Body of pancreas (tissue), 4 donors: ENCODE measurements around the gene CAMK1D. TPM values are rescaled to one million over a fixed set of nuclear protein-coding genes. Genes with fewer than 3 reads are reported as not detected.
"Not testable (repeated sequence)": the region's sequence is repeated elsewhere in the genome, so short reads cannot be mapped to it uniquely, and the experiment has no call there.

Source experiments
- ATAC-seq: fragments of 150-250 bp; one replicate; pipeline ENCODE4 v1.9.1; 2016
- DNase-seq, 4 donors: peaks; one replicate each; pipeline ENCODE4 v3.0.0-alpha.2; 2019
- H3K27ac ChIP-seq, 4 donors: fragments of 200-600 bp; sonication (generic); 1 replicate in 3 of 4; 2 replicates in 1 of 4; pipeline versions ENCODE4 v1.5.1 to v1.6.1; 2016 to 2019; ENCODE audit warnings: mild to moderate bottlenecking in 1 of 4, mixed read lengths in 1 of 4, moderate library complexity in 1 of 4
- H3K27me3 ChIP-seq, 2 donors: fragments of 200-600 bp; sonication (generic); one replicate each; pipeline ENCODE4 v1.6.0; 2016; ENCODE audit warnings: mild to moderate bottlenecking in 1 of 2
- H3K36me3 ChIP-seq, 2 donors: fragments of 200-600 bp; sonication (generic); replicated peaks in 1 of 2; 2 replicates each; pipeline ENCODE4 v1.5.1; 2016; ENCODE audit warnings: low read depth in 2 of 2; ENCODE audit not compliant: insufficient read depth in 1 of 2
- H3K4me1 ChIP-seq: fragments of 200-600 bp; sonication (generic); one replicate; pipeline ENCODE4 v1.6.0; 2016
- H3K4me3 ChIP-seq, 2 donors: fragments of 200-600 bp; sonication (generic); 1 replicate in 1 of 2; 2 replicates in 1 of 2; pipeline ENCODE4 v1.5.1; 2016 to 2019
- H3K9me3 ChIP-seq, 3 donors: fragments of 200-600 bp; sonication (generic); 1 replicate in 2 of 3; 2 replicates in 1 of 3; pipeline ENCODE4 v1.5.1; 2016
- POLR2A ChIP-seq, 3 donors: fragments of 450-650 bp; IDR thresholded peaks; one replicate each; pipeline ENCODE4 v1.6.1; 2016; ENCODE audit warnings: antibody characterized with exemption in 3 of 3, mild to moderate bottlenecking in 2 of 3
- WGBS, 2 donors: methylation state at CpG; one replicate each; pipeline ENCODE4 v1.1.5; 2017; 5-methylcytosine and 5-hydroxymethylcytosine counted together
- intact Hi-C: fragments of 100-400 bp; cut with DNase I; formaldehyde crosslinking; loops from one replicate; pipeline ENCODE4 v1.15.1; 2023
- total RNA-seq, 2 donors: library from RNA; depleted of rRNA; stranded (reverse); fragments of >200 nt; gene quantifications; one replicate each; pipeline ENCODE4 v1.1.0, GENCODE V29; 2016
- TF ChIP-seq, protein P1 (sequence below), 7 experiments: fragments of 450-650 bp in 4 of 7; fragments of 200-600 bp in 3 of 7; sonication (generic) in 3 of 7; IDR thresholded peaks; one replicate each; pipeline ENCODE4 v1.5.1; 2016 to 2019; ENCODE audit warnings: antibody characterized with exemption in 7 of 7

Gene CAMK1D
- total RNA-seq, 2 donors from 2014 or later, result 12.5 to 14.2 TPM

DNA sequence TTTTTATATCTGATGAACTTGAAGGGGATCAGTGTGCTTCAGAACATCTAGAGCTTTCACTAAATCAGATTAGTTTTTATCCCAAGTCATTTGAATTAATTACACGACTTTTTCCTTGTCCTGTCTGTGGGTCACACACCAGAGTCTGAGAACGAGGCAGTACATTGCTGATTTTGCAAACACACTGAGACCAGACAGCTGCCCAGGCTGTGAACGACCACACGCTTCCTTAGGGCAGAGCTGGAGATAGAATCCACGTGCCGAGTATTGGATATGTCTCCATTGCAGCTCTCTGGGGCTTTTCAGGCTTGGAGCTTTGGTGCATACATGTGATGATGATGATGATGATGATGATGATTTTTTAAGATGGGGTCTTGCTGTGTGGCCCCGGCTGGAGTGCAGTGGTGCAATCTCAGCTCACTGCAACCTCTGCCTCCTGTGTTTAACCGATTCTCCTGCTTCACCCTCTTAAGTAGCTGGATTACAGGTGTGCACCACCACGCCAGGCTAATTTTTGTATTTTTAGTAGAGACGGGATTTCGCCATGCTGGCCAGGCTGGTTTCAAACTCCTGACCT is 81.1 kb downstream of the CAMK1D start:
- H3K4me1 ChIP-seq, result peaks cover 33% of the 10 kb centered on the region
- WGBS, 2 donors, result 82 to 91% methylated on average over 10 to 11 of the region's 11 CpGs

DNA sequence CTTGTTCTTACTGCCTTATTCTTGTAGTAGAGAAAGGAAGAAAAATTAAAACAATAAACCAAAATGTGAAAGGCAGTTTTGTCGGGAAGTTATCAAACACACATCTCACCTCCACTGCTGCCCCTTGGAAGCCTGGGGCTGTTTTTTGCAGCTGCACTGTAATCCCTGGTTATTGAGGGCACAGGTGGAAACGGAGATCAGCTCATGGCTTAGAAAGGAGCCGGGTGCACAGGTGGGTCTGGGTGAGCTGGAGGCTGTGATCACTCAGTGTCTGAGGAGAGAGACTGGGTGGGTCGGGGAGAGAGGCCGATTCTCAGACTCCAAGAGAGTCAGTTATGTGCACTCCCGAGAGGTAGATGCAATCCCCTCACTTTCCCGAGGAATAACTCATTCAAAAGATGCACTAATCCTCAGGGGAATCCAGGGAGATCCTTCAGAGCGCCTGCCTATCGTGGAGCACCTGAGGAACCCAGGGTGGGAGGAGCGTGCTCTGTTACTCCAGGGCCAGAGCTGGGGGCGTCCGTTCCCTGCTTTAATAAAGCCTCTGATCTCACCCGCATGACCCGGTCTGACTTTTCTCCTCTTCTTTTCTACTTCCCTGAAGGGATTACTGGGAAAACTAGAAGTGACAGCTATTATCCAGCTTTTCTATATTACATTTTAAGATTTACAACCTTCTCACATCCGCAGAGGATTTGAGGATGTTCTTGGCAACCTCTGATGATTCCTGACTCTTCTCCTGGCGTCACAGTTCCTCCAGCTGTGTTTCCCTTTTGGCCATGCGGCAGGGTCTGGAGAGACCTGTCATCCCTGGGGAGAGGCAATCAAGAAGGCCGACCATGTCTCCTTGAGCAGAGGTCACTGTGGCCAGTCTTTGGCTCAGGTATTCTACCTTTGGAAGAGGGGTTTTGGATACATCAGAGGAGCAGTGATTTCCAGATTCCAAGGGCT is 82.1 kb downstream of the CAMK1D start:
- 84 to 91% methylated on average over 17 to 18 of the region's 18 CpGs for WGBS, 2 donors
- Histone ChIP-seq H3K36me3 (no peaks in the 10 kb centered on the region), H3K27me3 (no peaks in the 10 kb centered on the region), H3K4me3 (no peak overlapping the region), H3K4me1 (peaks cover 40% of the 10 kb centered on the region), H3K9me3 (no peaks in the 10 kb centered on the region), H3K27ac (no peak overlapping the region)
- no peak for ATAC-seq
- intact Hi-C loops, result no loop called here
- no peak for DNase-seq
- TF ChIP-seq, protein P1, sequence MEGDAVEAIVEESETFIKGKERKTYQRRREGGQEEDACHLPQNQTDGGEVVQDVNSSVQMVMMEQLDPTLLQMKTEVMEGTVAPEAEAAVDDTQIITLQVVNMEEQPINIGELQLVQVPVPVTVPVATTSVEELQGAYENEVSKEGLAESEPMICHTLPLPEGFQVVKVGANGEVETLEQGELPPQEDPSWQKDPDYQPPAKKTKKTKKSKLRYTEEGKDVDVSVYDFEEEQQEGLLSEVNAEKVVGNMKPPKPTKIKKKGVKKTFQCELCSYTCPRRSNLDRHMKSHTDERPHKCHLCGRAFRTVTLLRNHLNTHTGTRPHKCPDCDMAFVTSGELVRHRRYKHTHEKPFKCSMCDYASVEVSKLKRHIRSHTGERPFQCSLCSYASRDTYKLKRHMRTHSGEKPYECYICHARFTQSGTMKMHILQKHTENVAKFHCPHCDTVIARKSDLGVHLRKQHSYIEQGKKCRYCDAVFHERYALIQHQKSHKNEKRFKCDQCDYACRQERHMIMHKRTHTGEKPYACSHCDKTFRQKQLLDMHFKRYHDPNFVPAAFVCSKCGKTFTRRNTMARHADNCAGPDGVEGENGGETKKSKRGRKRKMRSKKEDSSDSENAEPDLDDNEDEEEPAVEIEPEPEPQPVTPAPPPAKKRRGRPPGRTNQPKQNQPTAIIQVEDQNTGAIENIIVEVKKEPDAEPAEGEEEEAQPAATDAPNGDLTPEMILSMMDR (IDR thresholded peaks at IDR 0.05), result no peak
- TF ChIP-seq POLR2A (IDR thresholded peaks at IDR 0.05), result no peak

More for the DNA sequence above, 81.1 kb downstream of the CAMK1D start:
- H3K36me3 ChIP-seq, result no peaks in the 10 kb centered on the region
- H3K27ac ChIP-seq, result no peak overlapping the region
- TF ChIP-seq, protein P1 (IDR thresholded peaks at IDR 0.05), result no peak
- no peak for TF ChIP-seq POLR2A (IDR thresholded peaks at IDR 0.05)
- H3K9me3 ChIP-seq, result no peaks in the 10 kb centered on the region
- H3K4me3 ChIP-seq, result no peak overlapping the region
- ATAC-seq, result no peak
- no peaks in the 10 kb centered on the region for H3K27me3 ChIP-seq
- intact Hi-C loops, result no loop called here
- no peak for DNase-seq

- 63% methylated on average over 13 of the region's 13 CpGs for WGBS, 2 donors
- intact Hi-C loops, result no loop called here
- ATAC-seq (peak; percentile 86), DNase-seq (peak; percentile 71 to 88 (median 86))
- H3K27ac ChIP-seq, result peak overlapping the region; percentile 36 to 72 (median 58)
- H3K36me3 ChIP-seq, result no peaks in the 10 kb centered on the region
- no peak for TF ChIP-seq POLR2A (IDR thresholded peaks at IDR 0.05)
- TF ChIP-seq, protein P1 (IDR thresholded peaks at IDR 0.05), result peak in 1 of 7 experiments; percentile 4
- no peaks in the 10 kb centered on the region for H3K9me3 ChIP-seq
- no peaks in the 10 kb centered on the region for H3K27me3 ChIP-seq
- peaks cover 40% of the 10 kb centered on the region for H3K4me1 ChIP-seq
- no peak overlapping the region for H3K4me3 ChIP-seq
Observed at GRCh38 chr10:12432402-12433189, 83.2 kb downstream of the CAMK1D start.

- Histone ChIP-seq H3K9me3 (no peaks in the 10 kb centered on the region), H3K27me3 (no peaks in the 10 kb centered on the region), H3K36me3 (no peaks in the 10 kb centered on the region), H3K4me3 (no peak overlapping the region), H3K27ac (peak overlapping the region in 3 of 4 donors; percentile 28 to 72 (median 39)), H3K4me1 (peaks cover 46% of the 10 kb centered on the region)
- peak; percentile 46 for ATAC-seq
- no peak for TF ChIP-seq POLR2A (IDR thresholded peaks at IDR 0.05)
- DNase-seq, result peak; percentile 51 to 71 (median 63)
- intact Hi-C loops, result no loop called here
- 29 to 59% methylated on average over 5 to 6 of the region's 6 CpGs for WGBS, 2 donors
Observed at GRCh38 chr10:12434277-12434676, 84.9 kb downstream of the CAMK1D start.

GRCh38 chr10:12434677-12435076 is 85.3 kb downstream of the CAMK1D start:
- WGBS, 2 donors, result 41 to 56% methylated on average over 8 of the region's 8 CpGs
- Histone ChIP-seq H3K4me1 (peaks cover 49% of the 10 kb centered on the region), H3K27ac (peak overlapping the region in 3 of 4 donors; percentile 28 to 72 (median 39))
- H3K4me3 ChIP-seq, H3K36me3 ChIP-seq, H3K27me3 ChIP-seq, intact Hi-C loops, H3K9me3 ChIP-seq: not testable (repeated sequence)
- DNase-seq (peak in 3 of 4 donors; percentile 20 to 41 (median 34)), ATAC-seq (peak; percentile 22)
